ENCODE data around the gene RTP4.
"Not testable (repeated sequence)": the region's sequence is repeated elsewhere in the genome, so short reads cannot be mapped to it uniquely, and the experiment has no call there.

The RTP4 gene

DNA sequence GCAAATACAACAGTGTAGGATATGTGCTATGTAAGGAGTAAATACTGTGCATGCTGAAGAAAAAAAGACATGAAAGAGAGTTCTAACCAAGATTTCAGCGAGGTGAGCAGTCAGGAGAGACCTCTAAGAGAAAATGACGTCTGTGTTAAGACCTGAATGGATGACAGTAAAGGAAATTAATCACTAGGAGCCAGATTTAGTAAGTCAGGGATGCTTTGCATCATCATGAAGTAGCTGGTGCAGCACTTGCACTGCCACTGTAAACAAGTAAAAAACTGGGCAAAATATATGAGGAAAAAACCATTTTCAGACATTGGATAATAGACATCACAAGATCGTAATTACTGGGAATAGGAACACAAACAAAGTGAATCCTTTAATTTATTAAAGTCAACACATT lies 32.6 kb downstream of the RTP4 start:
- peaks cover 21% of the 10 kb centered on the region for H3K27me3 Mint-ChIP-seq
- H3K27ac Mint-ChIP-seq = no peak overlapping the region
- no peak overlapping the region for H3K4me3 Mint-ChIP-seq
- H3K36me3 Mint-ChIP-seq (ENCODE audit: low read depth) = no peaks in the 10 kb centered on the region
- no peaks in the 10 kb centered on the region for H3K9me3 Mint-ChIP-seq
- no peaks in the 10 kb centered on the region for H3K4me1 Mint-ChIP-seq (ENCODE audit: low read depth)

DNA sequence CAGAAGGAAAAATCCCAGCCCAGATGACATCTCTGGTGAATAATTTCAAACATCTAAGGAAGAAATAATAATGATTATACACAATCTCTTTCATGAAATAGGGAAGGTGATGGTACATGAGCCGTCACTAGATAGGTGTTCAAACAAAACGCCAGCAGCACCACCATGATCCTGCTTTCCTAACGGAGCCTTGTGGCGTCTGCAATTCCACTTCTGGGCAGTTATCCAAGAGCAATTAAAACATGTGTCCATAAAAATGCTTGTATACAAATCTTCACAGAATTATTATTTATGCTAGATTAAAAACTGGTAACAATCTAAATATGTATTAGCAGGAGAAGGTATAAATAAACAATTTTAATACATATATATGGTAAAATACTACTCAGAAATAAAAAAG lies 33.7 kb downstream of the RTP4 start:
- Mint-ChIP-seq H3K27me3 (peaks cover 18% of the 10 kb centered on the region), H3K9me3 (no peaks in the 10 kb centered on the region), H3K36me3 (ENCODE audit: low read depth) (no peaks in the 10 kb centered on the region), H3K4me1 (ENCODE audit: low read depth) (no peaks in the 10 kb centered on the region), H3K4me3 (no peak overlapping the region), H3K27ac (no peak overlapping the region)

DNA sequence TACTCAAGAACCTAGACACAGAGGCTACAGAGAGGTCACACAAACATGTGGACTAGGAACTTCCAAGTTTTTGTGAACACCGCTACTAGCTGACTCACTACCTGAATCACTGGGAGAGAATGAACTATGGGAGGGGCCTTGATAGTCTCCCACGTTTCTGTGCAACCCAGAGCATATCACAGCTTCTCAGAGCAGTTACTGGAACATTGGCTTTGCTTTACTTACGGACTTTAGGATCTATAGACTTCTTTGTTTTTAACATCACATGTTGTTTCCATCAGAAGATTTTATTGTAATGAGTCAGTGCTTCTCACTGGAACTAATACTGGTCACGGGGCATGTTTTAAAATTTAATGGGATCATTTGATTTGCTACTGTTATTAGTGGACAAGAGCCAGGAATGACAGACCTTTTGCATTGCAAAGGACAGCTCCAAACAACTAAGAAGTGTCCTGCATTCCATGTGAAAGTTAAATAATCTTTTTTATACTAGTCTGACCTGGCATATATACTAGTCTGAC lies 35.6 kb downstream of the RTP4 start:
- Mint-ChIP-seq H3K4me3 (no peak overlapping the region), H3K9me3 (no peaks in the 10 kb centered on the region), H3K27ac (no peak overlapping the region), H3K36me3 (ENCODE audit: low read depth) (no peaks in the 10 kb centered on the region), H3K27me3 (peaks cover 28% of the 10 kb centered on the region), H3K4me1 (ENCODE audit: low read depth) (no peaks in the 10 kb centered on the region)

DNA sequence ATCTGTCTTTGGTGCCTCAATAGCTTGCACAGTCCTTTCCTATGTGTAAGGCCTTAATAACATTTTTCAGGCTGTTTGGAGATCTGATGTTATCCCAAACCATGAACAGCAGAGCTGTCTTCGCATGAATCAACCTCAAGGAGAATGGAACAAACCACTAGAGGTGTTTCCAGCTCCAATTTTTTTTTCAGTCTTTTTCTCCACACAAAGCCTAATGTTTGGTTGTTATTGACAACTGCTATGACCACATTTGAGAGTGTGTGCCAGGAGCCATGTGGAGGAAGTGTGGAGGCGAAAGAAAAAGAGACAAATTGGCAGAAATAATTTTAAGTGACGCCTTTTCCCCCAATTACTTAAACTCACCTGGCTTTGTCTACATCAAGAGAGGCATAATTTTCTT lies 38.7 kb downstream of the RTP4 start:
- Mint-ChIP-seq H3K27ac (no peak overlapping the region), H3K4me1 (ENCODE audit: low read depth) (no peaks in the 10 kb centered on the region), H3K36me3 (ENCODE audit: low read depth) (no peaks in the 10 kb centered on the region), H3K27me3 (peaks cover 28% of the 10 kb centered on the region), H3K4me3 (no peak overlapping the region), H3K9me3 (no peaks in the 10 kb centered on the region)

DNA sequence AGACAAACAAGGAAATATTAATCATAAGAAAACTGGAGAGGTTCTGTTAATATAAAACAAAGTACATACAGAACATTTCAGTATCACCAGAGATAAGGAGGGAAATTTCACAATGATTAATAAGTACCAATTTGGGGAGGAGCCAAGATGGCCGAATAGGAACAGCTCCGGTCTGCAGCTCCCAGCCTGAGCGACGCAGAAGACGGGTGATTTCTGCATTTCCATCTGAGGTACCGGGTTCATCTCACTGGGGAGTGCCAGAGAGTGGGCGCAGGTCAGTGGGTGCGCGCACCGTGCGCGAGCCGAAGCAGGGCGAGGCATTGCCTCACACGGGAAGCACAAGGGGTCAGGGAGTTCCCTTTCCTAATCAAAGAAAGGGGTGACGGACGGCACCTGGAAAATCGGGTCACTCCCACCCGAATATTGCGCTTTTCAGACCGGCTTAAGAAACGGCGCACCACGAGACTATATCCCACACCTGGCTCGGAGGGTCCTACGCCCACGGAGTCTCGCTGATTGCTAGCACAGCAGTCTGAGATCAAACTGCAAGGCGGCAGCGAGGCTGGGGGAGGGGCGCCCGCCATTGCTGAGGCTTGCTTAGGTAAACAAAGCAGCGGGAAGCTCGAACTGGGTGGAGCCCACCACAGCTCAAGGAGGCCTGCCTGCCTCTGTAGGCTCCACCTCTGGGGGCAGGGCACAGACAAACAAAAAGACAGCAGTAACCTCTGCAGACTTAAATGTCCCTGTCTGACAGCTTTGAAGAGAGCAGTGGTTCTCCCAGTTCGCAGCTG lies 44.0 kb downstream of the RTP4 start:
- not testable (repeated sequence) for H3K4me1 Mint-ChIP-seq (ENCODE audit: low read depth); H3K27ac Mint-ChIP-seq; H3K4me3 Mint-ChIP-seq; H3K9me3 Mint-ChIP-seq; H3K36me3 Mint-ChIP-seq (ENCODE audit: low read depth)
- H3K27me3 Mint-ChIP-seq = peaks cover 18% of the 10 kb centered on the region
